K562 (cell line): ENCODE measurements around the gene ITSN1. TPM values are rescaled to one million over a fixed set of nuclear protein-coding genes. Genes with fewer than 3 reads are reported as not detected.

Experiments used
- AFF1 ChIP-seq, 2 experiments: fragments of 450-650 bp; IDR thresholded peaks; 2 replicates each; pipeline ENCODE4 v1.6.1; 2018; ENCODE audit warnings: mild to moderate bottlenecking in 2 of 2, low read depth in 1 of 2; ENCODE audit not compliant: partially characterized antibody in 2 of 2
- CBFA2T3 ChIP-seq: fragments of 450-650 bp; IDR thresholded peaks from 2 replicates; pipeline ENCODE4 v1.6.1; 2017
- CBX1 ChIP-seq: sonication (generic); IDR thresholded peaks from 2 replicates; pipeline ENCODE4 v1.6.1; 2016; ENCODE audit warnings: antibody characterized with exemption, low read depth, mild to moderate bottlenecking
- CTCFL ChIP-seq: IDR thresholded peaks from 2 replicates; pipeline ENCODE4 v1.6.1; 2011; ENCODE audit warnings: borderline replicate concordance, low read depth, mild to moderate bottlenecking, moderate library complexity, low read length; ENCODE audit not compliant: insufficient read depth, poor library complexity, severe bottlenecking
- FOXJ2 ChIP-seq: fragments of 200-800 bp; sonication (Bioruptor generic); IDR thresholded peaks from 2 replicates; pipeline ENCODE4 v1.6.1; 2016; ENCODE audit warnings: missing genetic modification characterization, missing compliant biosample characterization
- MEF2D ChIP-seq: conservative IDR thresholded peaks from 2 replicates; pipeline ENCODE4 v1.6.1; 2016; ENCODE audit warnings: low read depth, missing genetic modification characterization, missing compliant biosample characterization
- PATZ1 ChIP-seq: fragments of 250-450 bp; sonication (Bioruptor Pico); IDR thresholded peaks from 2 replicates; pipeline ENCODE4 v1.5.0; 2020; ENCODE audit warnings: mild to moderate bottlenecking, borderline replicate concordance
- PHF8 ChIP-seq: fragments of 200-600 bp; sonication (generic); IDR thresholded peaks from 2 replicates; pipeline ENCODE4 v1.6.1; 2012; ENCODE audit warnings: mixed run types, mild to moderate bottlenecking, inconsistent platforms, low read length, moderate library complexity, borderline replicate concordance
- PTRF ChIP-seq: fragments of 450-650 bp; IDR thresholded peaks from 2 replicates; pipeline ENCODE4 v1.6.1; 2016; ENCODE audit warnings: mild to moderate bottlenecking, missing genetic modification characterization, missing compliant biosample characterization
- RB1 ChIP-seq: fragments of 450-650 bp; IDR thresholded peaks from 2 replicates; pipeline ENCODE4 v1.6.1; 2017; ENCODE audit warnings: low read depth, mild to moderate bottlenecking
- SREBF1 ChIP-seq: fragments of 150-350 bp; IDR thresholded peaks from 2 replicates; pipeline ENCODE4 v1.6.1; 2014; ENCODE audit warnings: antibody characterized with exemption, low read depth, low read length, borderline replicate concordance
- TAF7 ChIP-seq: fragments of 450-650 bp; IDR thresholded peaks from 2 replicates; pipeline ENCODE4 v1.6.1; 2016; ENCODE audit warnings: missing genetic modification characterization, missing compliant biosample characterization
- TRIM24 ChIP-seq, 2 experiments: fragments of 450-650 bp; IDR thresholded peaks; 2 replicates each; pipeline ENCODE4 v1.6.1; 2016
- XRCC4 ChIP-seq: IDR thresholded peaks from one replicate; pipeline ENCODE4 v1.6.1; 2011; ENCODE audit not compliant: insufficient read depth, insufficient read length; ENCODE audit errors: extremely low read depth
- ZFP36 ChIP-seq: fragments of 150-350 bp; IDR thresholded peaks from 2 replicates; pipeline ENCODE4 v1.6.1; 2018; ENCODE audit warnings: low read length, low read depth; ENCODE audit not compliant: partially characterized antibody
- ZNF121 ChIP-seq: sonication (generic); formaldehyde crosslinking; conservative IDR thresholded peaks from 2 replicates; pipeline ENCODE4 v1.8.0; 2022; ENCODE audit warnings: missing genetic modification reagents
- ZNF197 ChIP-seq: fragments of 200-800 bp; sonication (Bioruptor generic); IDR thresholded peaks from 2 replicates; pipeline ENCODE4 v1.6.1; 2016; ENCODE audit warnings: low read depth, missing genetic modification characterization, missing compliant biosample characterization
- ZNF282 ChIP-seq: sonication (generic); formaldehyde crosslinking; IDR thresholded peaks from 2 replicates; pipeline ENCODE4 v1.8.1; 2023; ENCODE audit warnings: missing genetic modification reagents
- ZNF384 ChIP-seq: IDR thresholded peaks from 2 replicates; pipeline ENCODE4 v1.6.1; 2012; ENCODE audit warnings: low read depth, low read length, improper control_type of control experiment
- ZNF507 ChIP-seq: conservative IDR thresholded peaks from 2 replicates; pipeline ENCODE4 v1.6.1; 2017; ENCODE audit warnings: missing genetic modification characterization, missing compliant biosample characterization
- ZNF699 ChIP-seq: fragments of 250-450 bp; sonication (Bioruptor Pico); IDR thresholded peaks from 2 replicates; pipeline ENCODE4 v1.8.0; 2021; ENCODE audit warnings: mild to moderate bottlenecking, moderate library complexity; ENCODE audit not compliant: insufficient replicate concordance
- polyA plus RNA-seq, 8 experiments: library from polyadenylated mRNA; depleted of rRNA in 4 of 8; stranded (reverse) in 5 of 8; unstranded in 3 of 8; fragments of >200 nt; fragmentation: Nextera tagmentation in 2 of 8; fragmentation: Illumina TruSeq in 1 of 8; extraction: Ambion mirVana in 2 of 8; extraction: Trizol in 1 of 8; gene quantifications; 2 replicates each; pipeline versions ENCODE4 v1.2.1 to v1.2.3, GENCODE V29; 2011 to 2014; ENCODE audit warnings: inconsistent platforms in 1 of 8, missing spikeins in 1 of 8
- total RNA-seq, 7 experiments: library from RNA; depleted of rRNA in 6 of 7; stranded (reverse); fragments of >200 nt in 6 of 7; fragmentation: Illumina TruSeq in 2 of 7; extraction: Trizol in 2 of 7; gene quantifications; 2 replicates each; pipeline versions ENCODE4 v1.2.1 to v1.2.3, GENCODE V29; 2011 to 2021; ENCODE audit warnings: low replicate concordance in 1 of 7

ITSN1 gene
- total and polyA plus RNA-seq, 9 of the 15 experiments (the other 6 are each of a cell fraction or from before 2014, with no cell fraction given) = 1.1 to 12.6 (median 4.8) TPM

GRCh38 chr21:33944185-33944763 lies 302.0 kb downstream of the ITSN1 start (continued):
- peak; percentile 43 for TF ChIP-seq ZFP36
- TF ChIP-seq CBX1 = no peak
- no peak for TF ChIP-seq ZNF282 (CRISPR knock-in tag)
- TF ChIP-seq ZNF507 (tag) = no peak
- no peak for TF ChIP-seq TAF7 (tag)
- TF ChIP-seq CTCFL = no peak
- TF ChIP-seq ZNF699 (CRISPR knock-in tag) = no peak
- peak in 1 of 2 experiments; percentile 100 for TF ChIP-seq AFF1 (IDR thresholded peaks at IDR 0.05; ENCODE audit: low read depth in 1 of 2, partially characterized antibody in 2 of 2)
- no peak for TF ChIP-seq ZNF197 (CRISPR knock-in tag)
- TF ChIP-seq XRCC4 = no peak
- peak; percentile 78 for TF ChIP-seq ZNF121 (CRISPR knock-in tag)
- TF ChIP-seq ZNF384 = no peak
- no peak for TF ChIP-seq PTRF (tag)
- TF ChIP-seq MEF2D = no peak
- TF ChIP-seq FOXJ2 (tag) = no peak
- no peak for TF ChIP-seq RB1
- no peak for TF ChIP-seq PATZ1 (CRISPR knock-in tag)
- no peak for TF ChIP-seq PHF8
- TF ChIP-seq TRIM24 (IDR thresholded peaks at IDR 0.05) = peak; percentile 28 to 61; a peak in 3 of 4 replicates
- TF ChIP-seq SREBF1 = no peak
- no peak for TF ChIP-seq CBFA2T3
